ENCODE measurements around the gene DERL3.
"Not testable (repeated sequence)": the region's sequence is repeated elsewhere in the genome, so short reads cannot be mapped to it uniquely, and the experiment has no call there.

Gene DERL3

DNA sequence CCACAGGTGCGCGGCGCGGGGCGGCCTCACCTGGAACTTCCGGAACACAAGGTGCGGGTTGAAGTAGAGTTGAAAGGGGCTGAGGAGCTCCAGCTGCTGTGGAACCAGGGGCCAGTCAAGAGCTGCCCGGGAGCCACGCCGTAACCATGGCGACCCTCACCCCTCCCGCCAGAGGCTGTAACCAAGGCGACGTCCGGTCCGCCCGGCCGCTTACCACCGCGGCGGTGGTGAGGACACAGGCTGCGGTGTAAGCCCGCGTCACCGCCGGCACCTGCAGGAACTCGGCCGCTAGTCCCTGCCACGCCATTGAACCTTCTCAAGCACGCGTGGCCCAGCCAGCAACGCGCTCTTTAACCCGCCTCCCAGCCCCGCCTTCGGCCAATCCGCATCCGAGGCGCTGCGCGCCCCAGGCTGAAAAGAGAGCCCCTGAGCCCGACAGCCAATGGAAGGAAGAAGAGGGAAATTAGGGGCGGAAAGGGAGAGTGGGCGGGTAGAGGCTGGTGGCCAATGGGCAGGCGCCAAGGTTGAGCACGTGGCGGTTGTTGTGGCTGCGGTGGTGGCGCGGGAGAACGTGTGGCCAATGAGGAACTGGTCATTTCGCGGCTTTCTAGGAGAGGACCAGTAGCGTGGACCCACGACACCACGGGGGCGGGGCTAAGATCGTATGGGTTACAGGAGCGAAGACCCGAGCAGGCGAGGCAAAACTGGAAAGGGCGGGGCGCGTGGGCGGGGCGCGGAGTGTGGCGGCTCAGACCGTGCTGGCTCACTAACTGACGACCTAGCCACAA is at the start of gene DERL3:
DERL3 (minus strand) TSS at position 326 of the 788 bp plus-strand sequence; CDS start at position 307, 19 bp downstream.
- DNase-seq: peak; percentile 91

DNA sequence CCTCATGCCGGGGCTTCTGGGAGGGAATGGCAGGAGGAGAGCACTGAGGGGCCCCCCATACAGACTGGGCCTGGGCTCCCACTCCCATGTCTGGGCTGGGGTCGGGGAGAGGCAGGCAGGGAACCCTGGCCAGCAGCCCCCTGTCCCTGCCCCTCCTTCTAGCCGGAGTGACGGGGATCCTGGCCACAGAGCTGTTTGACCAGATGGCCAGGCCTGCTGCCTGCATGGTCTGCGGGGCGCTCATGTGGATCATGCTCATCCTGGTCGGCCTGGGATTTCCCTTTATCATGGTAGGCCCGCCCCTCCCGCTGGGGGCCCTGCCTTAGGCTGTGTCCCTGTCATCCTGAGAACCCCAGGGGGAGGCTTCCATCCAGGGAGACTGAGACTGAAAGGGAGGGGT is 45.3 kb upstream of the DERL3 start:
- DNase-seq: no peak

DNA sequence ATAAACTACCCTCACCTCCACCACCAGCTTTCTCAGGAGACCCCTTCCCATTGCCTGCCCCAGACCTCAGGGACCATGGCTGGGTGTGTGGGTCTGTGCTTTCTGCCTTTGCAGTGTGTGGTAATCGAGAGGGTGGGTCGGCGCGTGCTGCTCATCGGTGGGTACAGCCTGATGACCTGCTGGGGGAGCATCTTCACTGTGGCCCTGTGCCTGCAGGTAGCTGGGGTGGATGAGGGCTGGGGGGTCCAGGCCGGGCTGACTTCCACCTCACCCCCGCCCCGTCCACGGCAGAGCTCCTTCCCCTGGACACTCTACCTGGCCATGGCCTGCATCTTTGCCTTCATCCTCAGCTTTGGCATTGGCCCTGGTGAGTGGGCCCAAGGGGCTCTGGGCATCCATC is 44.9 kb upstream of the DERL3 start:
- DNase-seq: no peak

DNA sequence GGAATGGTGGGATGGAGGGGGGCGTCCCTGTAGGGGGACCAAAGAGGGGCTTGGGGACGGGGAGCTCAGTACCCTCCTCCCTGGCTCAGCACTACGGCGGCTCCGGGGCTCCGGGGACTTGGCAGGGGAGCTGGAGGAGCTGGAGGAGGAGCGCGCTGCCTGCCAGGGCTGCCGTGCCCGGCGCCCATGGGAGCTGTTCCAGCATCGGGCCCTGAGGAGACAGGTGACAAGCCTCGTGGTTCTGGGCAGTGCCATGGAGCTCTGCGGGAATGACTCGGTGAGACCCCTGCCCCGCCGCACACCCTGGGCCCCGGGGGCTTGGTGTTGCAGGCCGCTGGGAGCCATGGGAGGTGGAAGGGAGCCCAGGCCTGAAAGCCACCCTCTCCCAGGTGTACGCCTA is 43.6 kb upstream of the DERL3 start:
- no peak for DNase-seq

DNA sequence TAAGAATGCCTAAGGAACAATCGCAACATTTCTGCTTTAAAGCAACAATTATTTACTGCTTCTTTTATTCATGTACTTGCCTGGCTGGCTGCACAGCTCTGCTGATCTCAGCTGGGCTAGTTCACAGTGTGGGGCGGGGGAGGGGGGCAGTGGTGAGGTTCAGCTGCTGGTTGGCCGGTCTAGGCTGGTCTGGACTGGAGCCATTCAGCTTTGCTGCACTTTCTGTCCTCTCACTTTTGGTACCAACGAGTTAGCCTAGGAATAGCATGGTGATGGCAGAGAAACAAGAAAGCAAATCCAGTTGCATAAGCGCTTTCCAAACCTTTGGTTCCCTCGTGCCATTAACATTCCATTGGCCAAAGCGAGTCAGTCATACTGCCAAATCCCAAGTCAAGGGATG is 39.4 kb upstream of the DERL3 start:
- DNase-seq: no peak

DNA sequence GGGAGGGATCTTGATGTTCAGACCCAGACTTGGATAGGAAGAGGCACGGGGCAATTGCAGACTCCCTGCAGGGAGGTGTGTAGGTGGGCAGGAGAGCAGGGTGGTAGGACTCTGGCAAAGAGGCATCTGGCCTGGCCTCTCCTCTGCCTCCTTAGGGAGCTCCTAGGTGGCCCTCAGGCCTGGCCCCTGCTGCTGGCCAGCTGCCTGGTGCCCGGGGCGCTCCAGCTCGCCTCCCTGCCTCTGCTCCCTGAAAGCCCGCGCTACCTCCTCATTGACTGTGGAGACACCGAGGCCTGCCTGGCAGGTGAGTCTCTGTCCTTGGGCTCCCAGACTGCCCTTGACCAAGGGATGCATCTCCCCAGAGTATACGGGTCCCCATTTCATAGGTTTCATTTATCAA is 38.8 kb upstream of the DERL3 start:
- no peak for DNase-seq

DNA sequence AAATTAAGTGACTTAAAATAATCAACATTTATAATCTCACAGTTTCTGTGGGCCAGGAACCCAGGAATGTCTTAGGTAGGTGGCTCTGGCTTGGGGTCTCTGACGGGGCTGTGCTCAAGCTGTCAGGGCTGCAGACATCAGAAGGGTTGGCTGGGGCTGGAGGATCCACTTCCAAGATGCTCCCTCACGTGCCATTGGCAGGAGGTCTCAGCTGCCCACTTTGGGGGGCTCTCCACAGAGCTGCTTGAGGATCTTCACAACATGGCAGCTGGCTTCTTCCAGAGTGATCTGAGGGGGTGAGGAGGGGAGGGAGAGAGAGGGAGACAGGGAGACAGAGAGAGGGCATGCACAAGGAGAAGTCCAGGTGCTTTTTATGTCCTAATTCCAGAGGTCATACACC is 37.0 kb upstream of the DERL3 start:
- no peak for DNase-seq

DNA sequence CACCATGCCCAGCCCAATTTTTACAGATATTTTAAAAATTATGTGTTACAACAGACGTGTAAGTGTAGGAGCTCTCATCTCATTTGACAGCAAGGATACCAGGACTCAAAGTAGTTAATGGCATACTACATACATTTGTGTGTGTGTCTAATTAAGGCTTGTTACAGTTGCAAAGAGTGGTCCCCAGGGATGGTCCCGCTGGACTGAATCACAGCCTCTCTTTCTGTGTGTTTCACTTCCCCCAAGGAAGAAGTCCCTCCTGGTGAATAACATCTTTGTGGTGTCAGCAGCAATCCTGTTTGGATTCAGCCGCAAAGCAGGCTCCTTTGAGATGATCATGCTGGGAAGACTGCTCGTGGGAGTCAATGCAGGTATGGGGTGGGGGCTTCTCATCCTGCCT is 36.1 kb upstream of the DERL3 start:
- no peak for DNase-seq

DNA sequence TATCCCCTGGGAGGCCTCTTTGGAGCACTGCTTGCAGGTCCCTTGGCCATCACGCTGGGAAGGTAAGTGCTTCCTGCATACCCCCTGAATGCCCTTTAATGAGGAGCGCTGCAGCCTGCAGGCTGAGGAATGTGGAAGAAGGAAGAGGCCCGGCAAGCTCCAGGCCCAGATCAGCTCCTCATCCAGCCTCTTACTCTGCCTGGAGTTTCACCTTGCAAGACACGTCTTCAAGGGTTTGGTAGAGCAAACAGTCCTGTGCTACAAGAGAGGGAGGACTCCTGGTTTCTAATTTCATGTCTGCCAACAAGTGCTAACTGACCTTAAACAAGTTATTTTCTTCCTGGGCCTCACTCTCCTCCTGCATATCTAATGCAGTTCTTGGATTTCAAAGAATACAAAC is 29.8 kb upstream of the DERL3 start:
- DNase-seq: no peak

DNA sequence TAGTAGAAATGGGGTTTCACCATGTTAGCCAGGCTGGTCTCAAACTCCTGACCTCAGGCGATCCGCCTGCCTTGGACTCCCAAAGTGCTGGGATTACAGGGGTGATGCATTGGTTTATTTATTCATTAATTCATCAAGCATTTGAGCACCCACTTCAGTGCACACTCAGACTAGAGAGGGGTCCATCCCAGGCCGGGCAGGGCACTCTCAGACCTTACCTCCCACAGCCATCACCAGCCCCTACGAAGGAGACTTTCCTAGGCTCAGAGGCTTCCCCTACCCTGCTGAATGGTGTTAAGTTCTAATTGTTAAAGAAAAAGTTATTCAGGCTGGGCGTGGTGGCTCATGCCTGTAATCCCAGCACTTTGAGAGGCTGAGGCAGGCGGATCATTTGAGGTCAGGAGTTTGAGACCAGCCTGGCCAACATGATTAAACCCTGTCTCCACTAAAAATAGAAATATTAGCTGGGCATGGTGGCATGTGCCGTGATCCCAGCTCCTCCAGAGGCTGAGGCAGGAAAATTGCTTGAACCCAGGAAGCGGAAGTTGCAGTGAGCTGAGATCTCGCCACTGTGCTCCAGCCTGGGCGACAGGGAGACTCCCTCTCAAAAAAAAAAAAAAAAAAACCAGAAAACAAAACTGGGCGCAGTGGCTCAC is 25.8 kb upstream of the DERL3 start:
- DNase-seq: not testable (repeated sequence)

DNA sequence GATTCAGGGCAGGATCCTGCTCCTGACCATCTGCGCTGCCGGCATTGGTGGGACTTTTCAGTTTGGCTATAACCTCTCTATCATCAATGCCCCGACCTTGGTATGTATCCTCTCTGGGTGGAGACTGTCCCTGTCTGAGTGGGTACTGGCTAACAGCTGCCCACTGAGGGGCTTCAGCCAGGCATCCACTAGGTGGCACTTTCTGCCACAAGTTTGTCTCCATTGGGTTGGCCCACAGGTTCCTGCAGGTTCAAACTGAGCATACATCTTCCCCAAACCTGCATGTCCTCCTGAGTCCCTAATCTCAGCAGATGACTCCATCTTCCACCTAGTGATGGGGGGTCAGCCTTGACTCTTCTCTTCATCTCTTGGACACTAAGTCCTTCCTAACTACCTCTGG is 23.3 kb upstream of the DERL3 start:
- no peak for DNase-seq

DNA sequence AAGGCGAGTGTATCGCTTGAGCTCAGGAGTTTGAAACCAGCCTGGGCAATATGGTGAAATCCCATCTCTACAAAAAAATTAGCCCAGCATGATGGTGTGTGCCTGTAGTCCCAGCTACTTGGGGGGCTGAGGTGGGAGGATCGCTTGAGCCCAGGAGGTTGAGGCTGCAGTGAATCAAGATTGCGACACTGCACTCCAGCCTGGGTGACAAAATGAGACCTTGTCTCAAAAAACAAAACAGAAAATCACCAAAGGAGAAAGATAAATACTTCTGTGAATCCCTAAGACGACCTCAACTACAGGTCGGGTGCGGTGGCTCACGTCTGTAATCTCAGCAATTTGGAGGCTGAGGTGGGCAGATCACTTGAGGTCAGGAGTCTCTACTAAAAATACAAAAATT is 21.4 kb upstream of the DERL3 start:
- DNase-seq: not testable (repeated sequence)

DNA sequence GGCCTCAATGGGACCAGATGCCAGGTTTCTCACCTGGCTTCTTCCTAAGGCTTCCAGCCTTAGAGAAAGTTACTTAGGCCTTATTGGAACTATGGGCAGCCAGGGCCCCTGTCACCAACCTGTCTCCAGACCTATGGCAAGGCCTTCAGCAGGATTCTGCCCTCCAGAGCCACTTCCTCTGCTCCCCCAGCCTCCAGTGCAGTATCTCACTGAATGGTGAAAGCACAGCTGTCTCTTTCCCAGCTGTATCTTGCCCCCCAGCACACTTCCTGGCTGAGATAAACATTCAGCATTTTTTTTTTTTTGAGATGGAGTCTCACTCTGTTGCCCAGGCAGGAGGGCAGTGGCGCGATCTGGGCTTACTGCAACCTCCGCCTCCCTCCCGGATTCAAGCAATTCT is 20.4 kb upstream of the DERL3 start:
- DNase-seq: no peak

DNA sequence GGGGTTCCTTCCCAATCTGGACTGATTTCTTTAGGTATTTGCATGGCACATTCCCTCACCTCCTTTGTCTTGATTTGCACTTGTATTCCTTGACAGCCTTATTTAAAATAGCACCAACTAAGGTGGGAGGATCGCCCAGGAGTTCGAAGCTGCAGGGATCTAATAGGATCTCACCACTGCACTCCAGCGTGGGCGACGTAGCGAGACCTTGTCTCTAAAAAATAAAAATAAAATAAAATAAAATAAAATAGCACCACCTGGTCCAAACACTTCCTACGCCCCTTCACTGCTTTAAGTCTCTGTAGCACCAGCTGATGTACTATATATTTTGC is 19.6 kb upstream of the DERL3 start:
- DNase-seq: no peak

DNA sequence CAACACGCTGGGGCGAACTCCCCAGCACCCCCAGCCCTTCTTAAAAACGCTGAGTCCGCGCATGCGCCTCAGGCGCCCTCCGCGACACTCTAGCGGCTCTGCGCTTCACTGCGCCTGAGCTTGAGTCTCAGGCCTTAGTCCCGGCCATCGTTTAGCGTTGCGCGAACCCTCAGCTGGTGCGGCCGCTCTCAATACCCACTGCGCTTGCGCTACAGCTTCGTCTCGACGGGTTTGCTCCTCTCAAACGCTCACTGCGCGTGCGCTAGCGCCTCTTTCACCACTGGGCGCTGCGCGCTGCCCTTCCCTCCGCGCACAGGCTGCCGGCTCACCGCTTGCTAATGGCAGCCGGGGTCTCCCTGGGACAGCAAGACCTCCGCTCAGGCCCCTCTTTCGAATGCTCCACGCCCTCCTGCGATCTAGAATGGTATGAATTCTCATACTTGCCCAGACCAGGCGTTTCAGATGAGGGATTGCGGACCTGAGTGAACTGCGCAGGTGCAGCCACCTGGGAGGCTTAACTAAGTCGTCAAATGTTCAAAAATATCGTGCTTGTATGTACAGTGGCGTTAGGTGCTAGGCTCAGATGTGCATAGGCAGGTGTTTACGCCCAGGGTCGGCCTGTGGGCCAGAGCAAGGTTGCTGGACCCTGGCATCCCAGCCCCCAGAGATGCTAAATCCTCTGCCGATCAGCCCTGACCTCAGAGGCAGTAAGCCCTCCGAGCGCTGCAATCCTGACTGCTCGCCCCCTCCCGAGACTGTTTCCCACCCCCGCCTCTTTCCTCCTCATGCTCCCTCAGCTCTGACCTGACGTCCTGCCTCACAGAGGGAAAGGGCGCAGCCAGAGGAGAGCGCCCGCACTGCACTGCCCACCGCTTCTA is 19.0 kb upstream of the DERL3 start, which contains the start of gene SLC2A11:
SLC2A11 (plus strand) TSS at position 270 of the 878 bp plus-strand sequence; CDS start at position 395, 125 bp downstream.
- DNase-seq: peak; percentile 88

DNA sequence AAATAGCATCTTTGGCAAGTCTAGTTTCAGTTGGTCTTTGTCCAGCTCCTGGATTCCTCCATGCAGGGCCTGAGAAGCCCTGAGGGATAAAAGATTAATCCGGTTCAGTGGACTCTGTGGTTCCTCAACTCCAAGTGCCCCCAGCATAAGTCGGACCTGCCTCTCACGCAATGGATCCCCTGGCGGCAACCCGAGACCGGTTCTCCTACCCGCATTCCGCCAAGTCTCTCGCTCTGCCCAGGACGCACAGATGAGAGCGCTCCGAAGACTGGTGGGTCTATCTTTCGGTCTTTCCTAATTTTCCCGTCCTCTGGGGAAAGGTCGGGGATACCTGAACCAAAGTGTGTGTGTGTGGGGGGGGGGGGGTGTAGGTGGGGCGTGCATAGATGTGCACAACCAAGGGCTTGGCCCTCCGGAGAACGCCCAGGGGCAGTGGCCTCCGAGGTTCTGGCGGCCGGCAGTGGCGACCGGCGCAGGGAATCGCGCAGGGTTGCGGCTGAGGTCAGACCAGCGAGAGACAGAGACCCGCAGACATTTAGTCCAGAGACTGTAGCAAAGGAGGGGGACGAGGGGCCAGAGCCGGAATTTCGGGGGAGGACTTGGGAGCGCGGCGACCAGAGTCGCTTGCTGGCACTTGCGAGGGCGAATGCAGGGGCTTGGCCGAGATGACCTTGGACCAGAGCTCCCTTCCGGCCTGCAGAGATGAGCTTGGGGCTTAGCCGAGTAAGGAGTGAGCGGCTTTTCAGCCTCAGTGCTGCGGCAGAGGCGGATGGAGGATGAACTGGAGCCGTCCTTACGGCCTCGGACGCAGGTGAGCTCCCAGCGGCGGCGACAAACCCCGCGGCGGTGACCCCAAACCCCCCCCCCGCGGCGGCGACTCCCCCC is 18.2 kb upstream of the DERL3 start:
- no peak for DNase-seq

DNA sequence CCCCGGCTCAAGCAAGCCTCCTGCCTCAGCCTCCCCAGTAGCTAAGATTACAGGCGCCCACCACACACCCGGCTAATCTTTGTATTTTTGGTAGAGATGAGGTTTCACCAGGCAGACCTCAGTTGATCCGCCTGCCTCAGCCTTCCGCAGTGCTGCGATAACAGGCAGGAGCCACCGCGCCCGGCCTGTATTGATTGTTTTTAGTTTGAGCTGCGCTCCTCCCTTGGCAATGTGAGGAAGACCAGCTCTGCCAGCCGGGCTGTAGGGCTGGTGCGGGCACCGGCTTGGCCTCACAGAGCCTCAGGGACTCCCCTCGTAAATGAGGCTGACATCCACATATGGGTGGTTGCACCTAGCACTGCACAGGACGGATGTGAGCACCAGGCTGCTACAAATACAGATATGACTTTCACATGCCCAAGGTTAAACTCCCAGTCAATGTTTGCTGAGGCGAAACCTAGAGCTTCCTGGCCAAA is 11.4 kb upstream of the DERL3 start:
- no peak for DNase-seq

DNA sequence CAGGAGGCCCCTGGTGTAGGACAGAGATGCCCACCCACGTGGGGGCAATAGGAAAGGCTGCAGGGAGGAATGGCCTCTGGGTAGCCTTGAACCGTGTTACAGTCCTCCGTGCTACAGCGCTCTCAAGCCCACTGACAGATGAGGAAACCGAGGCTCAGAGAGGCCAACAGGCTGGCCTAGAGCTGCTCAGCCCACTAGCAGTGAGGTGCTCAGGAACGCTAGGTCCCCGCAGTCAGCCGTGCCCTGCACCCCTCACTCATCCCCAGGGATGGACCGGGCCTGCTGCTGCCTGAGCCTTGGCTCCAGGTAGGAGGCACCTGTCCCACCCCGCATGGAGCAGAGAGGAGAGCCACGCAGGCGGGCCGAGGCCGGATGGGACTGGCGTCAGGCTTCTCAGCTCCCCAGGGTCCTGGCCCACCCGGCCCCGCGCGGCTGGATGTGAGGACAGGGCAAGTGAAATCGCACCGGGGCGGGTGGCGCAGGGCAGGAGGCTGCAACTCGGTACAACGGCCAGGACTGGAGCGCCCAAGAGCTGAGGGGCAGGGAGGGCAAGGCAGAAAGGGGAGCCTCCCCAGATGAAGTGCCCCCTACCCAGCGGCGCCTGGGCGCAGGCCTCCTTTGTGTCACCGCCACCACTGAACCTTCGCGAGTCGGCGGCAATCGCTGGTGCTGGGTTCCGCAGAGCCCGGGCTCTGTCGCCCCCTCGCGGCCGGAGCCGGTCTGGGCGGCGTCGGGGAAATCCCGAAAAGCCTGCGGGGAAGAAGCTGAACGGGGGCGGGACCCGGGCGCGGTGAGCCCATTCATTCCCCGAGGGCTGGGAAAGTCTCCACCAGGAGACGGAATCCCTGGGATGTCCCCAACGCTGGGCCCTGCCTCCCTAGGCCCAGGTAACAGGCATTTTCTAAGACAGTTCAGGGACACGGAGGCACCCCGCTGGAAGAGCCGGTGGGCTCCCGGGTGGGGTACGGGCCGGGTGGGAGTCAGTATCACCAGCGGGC is 10.5 kb upstream of the DERL3 start:
- peak; percentile 74 for DNase-seq

DNA sequence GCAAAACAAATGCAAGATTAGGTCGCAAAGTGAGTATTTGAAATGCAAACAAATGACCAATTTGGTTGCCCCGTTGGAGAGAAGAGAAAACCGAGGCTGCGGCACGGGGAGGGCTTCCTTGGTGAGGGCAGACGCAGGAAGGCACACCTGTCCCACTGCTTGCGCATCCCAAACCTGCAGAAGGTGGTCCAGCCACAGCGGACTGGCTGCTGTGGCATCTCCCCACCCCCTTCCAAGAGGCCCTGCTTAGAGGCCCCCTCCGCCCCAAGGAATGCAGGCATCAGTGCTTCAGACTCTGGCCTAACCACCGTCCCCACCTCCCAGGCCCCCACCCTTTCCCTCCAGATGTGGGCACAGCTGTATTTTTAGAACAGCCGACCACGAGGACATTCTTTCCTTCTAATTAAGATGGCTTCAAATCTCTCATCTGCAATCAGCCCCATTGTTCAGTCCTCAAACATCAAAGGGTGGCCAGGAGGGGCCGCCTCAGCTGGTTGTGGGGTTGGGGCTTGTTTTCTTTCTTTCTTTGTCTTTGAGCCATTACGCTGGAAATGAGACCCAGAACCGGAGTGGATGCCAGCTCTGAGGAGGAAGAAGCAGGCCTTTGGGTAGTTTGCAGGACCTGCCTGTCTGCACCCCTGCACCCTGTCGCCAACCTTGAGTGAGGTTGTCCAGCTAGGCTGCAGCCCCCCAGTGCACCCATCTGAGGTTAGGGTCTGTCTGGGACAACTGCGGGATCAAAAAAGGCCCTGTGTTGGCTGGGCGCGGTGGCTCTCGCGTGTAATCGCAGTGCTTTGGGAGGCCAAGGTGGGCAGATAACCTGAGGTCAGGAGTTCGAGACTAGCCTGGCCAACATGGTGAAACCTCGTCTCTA is 9.4 kb upstream of the DERL3 start:
- no peak for DNase-seq

DNA sequence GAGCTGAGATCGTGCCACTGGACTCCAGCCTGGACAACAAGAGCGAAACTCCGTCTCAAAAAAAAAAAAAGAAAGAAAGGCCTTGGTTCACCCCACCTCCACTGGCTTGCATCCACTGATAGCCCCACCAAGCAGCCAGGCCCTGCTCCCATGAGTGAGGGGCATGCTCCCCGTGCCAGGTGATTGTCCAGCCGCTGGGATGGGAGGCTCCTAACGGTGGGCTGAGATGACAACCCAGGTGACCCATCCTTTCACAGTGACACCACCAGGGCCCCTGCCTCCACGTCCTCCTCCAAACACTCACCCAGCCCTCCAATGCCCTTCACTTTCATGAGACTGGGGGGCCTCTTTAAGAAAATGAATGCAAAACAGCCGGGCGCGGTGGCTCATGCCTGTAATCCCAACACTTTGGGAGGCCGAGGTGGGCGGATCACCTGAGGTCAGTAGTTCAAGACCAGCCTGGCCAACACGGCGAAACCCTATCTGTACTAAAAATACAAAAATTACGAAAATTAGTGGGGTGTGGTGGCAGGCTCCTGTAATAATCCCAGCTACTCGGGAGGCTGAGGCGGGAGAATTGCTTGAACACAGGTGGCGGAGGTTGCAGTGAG is 8.6 kb upstream of the DERL3 start:
- DNase-seq: no peak

All from activated effector memory CD4-positive, alpha-beta T cell treated with Interleukin-2 at 50 U/mL for 16 hours (primary cell).